WTC11 (cell line): ENCODE data around the gene RIC3. TPM values are rescaled to one million over a fixed set of nuclear protein-coding genes. Genes with fewer than 3 reads are reported as not detected.

Experiments
- ATAC-seq: fragments of 200-7000 bp; cut with Tn5 transposase; 2 replicates; pipeline ENCODE4 v1.10.0; 2021; ENCODE audit warnings: mild to moderate bottlenecking, moderate library complexity
- CTCF ChIA-PET: fragments of 300-600 bp; sonication (Branson Sonifier 250); formaldehyde crosslinking; loops from one replicate; lab custom pipeline; 2021; ENCODE audit warnings: antibody characterized with exemption; lab: Charles Lee
- POLR2A ChIA-PET: fragments of 350-600 bp; sonication (Branson Sonifier 250); formaldehyde crosslinking; loops from one replicate; lab custom pipeline; 2021; ENCODE audit warnings: antibody characterized with exemption; lab: Charles Lee
- DNase-seq: peaks from one replicate; pipeline ENCODE4 v3.0.0; 2021; ENCODE audit warnings: low spot score
- H3K27ac Mint-ChIP-seq: 2 replicates; pipeline ENCODE4 v1.8.0; 2021; ENCODE audit warnings: mixed read lengths
- H3K27me3 Mint-ChIP-seq: 2 replicates; pipeline ENCODE4 v1.8.0; 2021; ENCODE audit warnings: low read depth, mild to moderate bottlenecking, moderate library complexity, mixed read lengths
- H3K36me3 Mint-ChIP-seq: 2 replicates; pipeline ENCODE4 v1.8.0; 2021; ENCODE audit warnings: mixed read lengths
- H3K4me1 Mint-ChIP-seq: 2 replicates; pipeline ENCODE4 v1.8.0; 2022; ENCODE audit warnings: mixed read lengths
- H3K4me3 Mint-ChIP-seq: 2 replicates; pipeline ENCODE4 v1.8.0; 2021; ENCODE audit warnings: mild to moderate bottlenecking, moderate library complexity, mixed read lengths
- H3K9me3 Mint-ChIP-seq: 2 replicates; pipeline ENCODE4 v1.8.0; 2021; ENCODE audit warnings: mixed read lengths
- CBFB ChIP-seq: sonication (generic); formaldehyde crosslinking; IDR thresholded peaks from 2 replicates; pipeline ENCODE4 v1.8.1; 2022; ENCODE audit warnings: mild to moderate bottlenecking, low read depth, missing genetic modification reagents
- CREB1 ChIP-seq: sonication (generic); formaldehyde crosslinking; IDR thresholded peaks from 2 replicates; pipeline ENCODE4 v1.8.0; 2023; ENCODE audit warnings: mild to moderate bottlenecking, missing genetic modification reagents
- CREM ChIP-seq: sonication (generic); formaldehyde crosslinking; IDR thresholded peaks from 2 replicates; pipeline ENCODE4 v1.8.1; 2022; ENCODE audit warnings: mild to moderate bottlenecking, missing genetic modification reagents, moderate library complexity
- ELF4 ChIP-seq: sonication (generic); formaldehyde crosslinking; IDR thresholded peaks from 2 replicates; pipeline ENCODE4 v1.8.1; 2022; ENCODE audit warnings: low read depth, mild to moderate bottlenecking, moderate library complexity, missing genetic modification reagents
- ETV6 ChIP-seq: sonication (generic); formaldehyde crosslinking; IDR thresholded peaks from 2 replicates; pipeline ENCODE4 v1.8.1; 2022; ENCODE audit warnings: mild to moderate bottlenecking, missing genetic modification reagents
- JAZF1 ChIP-seq: fragments of 250-450 bp; sonication (Bioruptor Pico); IDR thresholded peaks from 2 replicates; pipeline ENCODE4 v1.9.0; 2021; ENCODE audit warnings: moderate library complexity, mild to moderate bottlenecking, inconsistent platforms
- JUN ChIP-seq: sonication (generic); formaldehyde crosslinking; IDR thresholded peaks from 2 replicates; pipeline ENCODE4 v1.8.0; 2023; ENCODE audit warnings: mild to moderate bottlenecking, missing genetic modification reagents
- NFATC4 ChIP-seq: fragments of 250-450 bp; sonication (Bioruptor Pico); IDR thresholded peaks from 2 replicates; pipeline ENCODE4 v1.9.0; 2021; ENCODE audit warnings: mild to moderate bottlenecking
- NFYB ChIP-seq: sonication (generic); formaldehyde crosslinking; conservative IDR thresholded peaks from 2 replicates; pipeline ENCODE4 v1.8.0; 2022; ENCODE audit warnings: low read depth, missing genetic modification reagents
- NR2C2 ChIP-seq: sonication (generic); formaldehyde crosslinking; IDR thresholded peaks from 2 replicates; pipeline ENCODE4 v1.8.0; 2022; ENCODE audit warnings: mild to moderate bottlenecking, missing genetic modification reagents
- PRRX2 ChIP-seq: fragments of 250-450 bp; sonication (Bioruptor Pico); IDR thresholded peaks from 2 replicates; pipeline ENCODE4 v1.8.0; 2021; ENCODE audit warnings: mild to moderate bottlenecking
- RELA ChIP-seq: sonication (generic); formaldehyde crosslinking; IDR thresholded peaks from 2 replicates; pipeline ENCODE4 v1.8.1; 2022; ENCODE audit warnings: missing genetic modification reagents, mild to moderate bottlenecking, borderline replicate concordance
- RORB ChIP-seq: fragments of 250-450 bp; sonication (Bioruptor Pico); IDR thresholded peaks from 2 replicates; pipeline ENCODE4 v1.9.0; 2021; ENCODE audit warnings: mild to moderate bottlenecking
- TEAD1 ChIP-seq: sonication (generic); formaldehyde crosslinking; IDR thresholded peaks from 2 replicates; pipeline ENCODE4 v1.8.0; 2022; ENCODE audit warnings: mild to moderate bottlenecking, missing genetic modification reagents
- ZNF671 ChIP-seq: fragments of 250-450 bp; sonication (Bioruptor Pico); IDR thresholded peaks from 2 replicates; pipeline ENCODE4 v1.8.0; 2021; ENCODE audit warnings: mild to moderate bottlenecking
- total RNA-seq: library from RNA; stranded (reverse); gene quantifications from 3 replicates; pipeline ENCODE4 v1.2.3, GENCODE V29; 2021
- TF ChIP-seq, protein P1 (sequence below): sonication (generic); formaldehyde crosslinking; IDR thresholded peaks from 2 replicates; pipeline ENCODE4 v1.8.0; 2022; ENCODE audit warnings: mild to moderate bottlenecking, missing genetic modification reagents
- TF ChIP-seq, protein P2 (sequence below): sonication (generic); formaldehyde crosslinking; IDR thresholded peaks from 2 replicates; pipeline ENCODE4 v1.8.1; 2022; ENCODE audit warnings: low read depth, missing genetic modification reagents, borderline replicate concordance
- TF ChIP-seq, protein P3 (sequence below): fragments of 250-450 bp; sonication (Bioruptor Pico); IDR thresholded peaks from 2 replicates; pipeline ENCODE4 v1.9.0; 2021; ENCODE audit warnings: moderate library complexity, mild to moderate bottlenecking, inconsistent platforms, borderline replicate concordance

The RIC3 gene
- total RNA-seq, 1 experiment from 2014 or later = 15.7 TPM

GRCh38 chr11:8080069-8080670, 88.7 kb downstream of the RIC3 start:
- H3K4me1 Mint-ChIP-seq = peaks cover 40% of the 10 kb centered on the region
- peak overlapping the region; percentile 73 for H3K4me3 Mint-ChIP-seq
- H3K27me3 Mint-ChIP-seq = peaks cover 43% of the 10 kb centered on the region
- no peak for TF ChIP-seq ZNF671 (CRISPR knock-in tag)
- no peak for TF ChIP-seq PRRX2 (CRISPR knock-in tag)
- no peaks in the 10 kb centered on the region for H3K9me3 Mint-ChIP-seq
- CTCF ChIA-PET = interaction anchor here (0.5 to 6.6 kb wide), 10 partner anchors 8 to 74 kb away, joined by 3 to 63 read pairs (median 8); no protein-coding TSS in a partner anchor
- no peak overlapping the region for H3K27ac Mint-ChIP-seq
- POLR2A ChIA-PET = no interaction called here
- DNase-seq (no peak), ATAC-seq (no peak)
- H3K36me3 Mint-ChIP-seq = no peaks in the 10 kb centered on the region

GRCh38 chr11:8079111-8079675, 89.6 kb downstream of the RIC3 start:
- H3K36me3 Mint-ChIP-seq = no peaks in the 10 kb centered on the region
- TF ChIP-seq ELF4 (CRISPR knock-in tag) = no peak
- TF ChIP-seq ETV6 = no peak
- TF ChIP-seq RORB = no peak
- TF ChIP-seq CBFB (CRISPR knock-in tag) = no peak
- TF ChIP-seq TEAD1 = no peak
- TF ChIP-seq JAZF1 (CRISPR knock-in tag) = no peak
- TF ChIP-seq JUN (CRISPR knock-in tag) = no peak
- TF ChIP-seq NFYB = no peak
- TF ChIP-seq, protein P1, sequence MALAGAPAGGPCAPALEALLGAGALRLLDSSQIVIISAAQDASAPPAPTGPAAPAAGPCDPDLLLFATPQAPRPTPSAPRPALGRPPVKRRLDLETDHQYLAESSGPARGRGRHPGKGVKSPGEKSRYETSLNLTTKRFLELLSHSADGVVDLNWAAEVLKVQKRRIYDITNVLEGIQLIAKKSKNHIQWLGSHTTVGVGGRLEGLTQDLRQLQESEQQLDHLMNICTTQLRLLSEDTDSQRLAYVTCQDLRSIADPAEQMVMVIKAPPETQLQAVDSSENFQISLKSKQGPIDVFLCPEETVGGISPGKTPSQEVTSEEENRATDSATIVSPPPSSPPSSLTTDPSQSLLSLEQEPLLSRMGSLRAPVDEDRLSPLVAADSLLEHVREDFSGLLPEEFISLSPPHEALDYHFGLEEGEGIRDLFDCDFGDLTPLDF (CRISPR knock-in tag) = no peak
- TF ChIP-seq NR2C2 (CRISPR knock-in tag) = no peak
- TF ChIP-seq, protein P2, sequence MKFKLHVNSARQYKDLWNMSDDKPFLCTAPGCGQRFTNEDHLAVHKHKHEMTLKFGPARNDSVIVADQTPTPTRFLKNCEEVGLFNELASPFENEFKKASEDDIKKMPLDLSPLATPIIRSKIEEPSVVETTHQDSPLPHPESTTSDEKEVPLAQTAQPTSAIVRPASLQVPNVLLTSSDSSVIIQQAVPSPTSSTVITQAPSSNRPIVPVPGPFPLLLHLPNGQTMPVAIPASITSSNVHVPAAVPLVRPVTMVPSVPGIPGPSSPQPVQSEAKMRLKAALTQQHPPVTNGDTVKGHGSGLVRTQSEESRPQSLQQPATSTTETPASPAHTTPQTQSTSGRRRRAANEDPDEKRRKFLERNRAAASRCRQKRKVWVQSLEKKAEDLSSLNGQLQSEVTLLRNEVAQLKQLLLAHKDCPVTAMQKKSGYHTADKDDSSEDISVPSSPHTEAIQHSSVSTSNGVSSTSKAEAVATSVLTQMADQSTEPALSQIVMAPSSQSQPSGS (CRISPR knock-in tag) = no peak
- TF ChIP-seq NFATC4 (CRISPR knock-in tag) = no peak
- no peak for TF ChIP-seq CREB1
- TF ChIP-seq, all 79 proteins: peak for 0
- ChIA-PET CTCF (interaction anchor here (0.8 to 6.6 kb wide), 5 partner anchors 12 to 73 kb away, joined by 6 to 63 read pairs (median 10); no protein-coding TSS in a partner anchor), POLR2A (no interaction called here)
- Mint-ChIP-seq H3K9me3 (no peaks in the 10 kb centered on the region), H3K27me3 (peaks cover 45% of the 10 kb centered on the region), H3K27ac (no peak overlapping the region; the same call in 1 of the 2 replicates), H3K4me1 (peaks cover 31% of the 10 kb centered on the region), H3K4me3 (no peak overlapping the region)
- no peak for ATAC-seq
- DNase-seq = no peak

DNA sequence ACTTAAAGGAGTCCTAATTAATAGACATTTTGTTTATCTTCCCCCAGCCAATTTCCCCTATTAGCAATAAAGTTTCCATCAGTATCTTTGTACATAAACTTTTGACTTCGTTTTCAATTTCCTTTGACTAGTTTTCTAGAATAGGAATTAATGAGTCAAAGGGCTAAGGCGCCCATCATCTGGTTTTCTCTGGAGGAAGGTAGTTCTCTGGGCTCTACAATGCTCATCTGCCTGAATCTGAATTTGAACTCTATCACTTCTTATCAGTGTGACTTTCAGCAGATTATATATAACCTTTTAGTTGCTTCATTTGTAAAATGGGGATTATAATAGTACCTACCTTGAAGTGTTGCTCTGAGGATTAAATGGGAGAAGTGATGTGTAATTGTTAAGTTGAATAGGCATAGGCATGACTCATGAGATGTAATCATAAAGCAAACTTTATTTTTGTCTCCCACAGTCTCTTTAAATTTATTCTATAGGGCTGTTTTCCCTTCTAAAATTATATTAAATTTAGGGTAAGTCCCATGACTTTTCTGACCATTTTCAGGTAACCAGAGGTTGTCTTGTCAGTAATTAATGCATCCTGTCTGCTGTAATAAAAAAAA, 93.6 kb downstream of the RIC3 start:
- DNase-seq = no peak
- TF ChIP-seq, protein P3, sequence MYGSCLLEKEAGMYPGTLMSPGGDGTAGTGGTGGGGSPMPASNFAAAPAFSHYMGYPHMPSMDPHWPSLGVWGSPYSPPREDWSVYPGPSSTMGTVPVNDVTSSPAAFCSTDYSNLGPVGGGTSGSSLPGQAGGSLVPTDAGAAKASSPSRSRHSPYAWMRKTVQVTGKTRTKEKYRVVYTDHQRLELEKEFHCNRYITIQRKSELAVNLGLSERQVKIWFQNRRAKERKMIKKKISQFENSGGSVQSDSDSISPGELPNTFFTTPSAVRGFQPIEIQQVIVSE (CRISPR knock-in tag) = no peak
- TF ChIP-seq CREM (CRISPR knock-in tag) (no peak), RELA (no peak), NFATC4 (CRISPR knock-in tag) (no peak)
- TF ChIP-seq, all 79 proteins: peak for 0
- Mint-ChIP-seq H3K9me3 (no peaks in the 10 kb centered on the region), H3K4me3 (no peak overlapping the region), H3K27me3 (peaks cover 39% of the 10 kb centered on the region), H3K36me3 (no peaks in the 10 kb centered on the region), H3K4me1 (peaks cover 30% of the 10 kb centered on the region), H3K27ac (no peak overlapping the region)
- ATAC-seq = no peak
- POLR2A ChIA-PET = no interaction called here
- CTCF ChIA-PET = interaction anchor here (0.6 to 3.6 kb wide), 3 partner anchors 12 to 68 kb away, joined by 3 to 23 read pairs (median 4); no protein-coding TSS in a partner anchor
